HG03175 (cell line): ENCODE measurements around the gene RAE1.

Experiments used
- ATAC-seq: cut with Tn5 transposase; IDR thresholded peaks from one replicate; pipeline ENCODE4 v1.9.1; 2021; ENCODE audit warnings: mild to moderate bottlenecking, moderate library complexity; ENCODE audit not compliant: unreplicated experiment

Gene RAE1

DNA sequence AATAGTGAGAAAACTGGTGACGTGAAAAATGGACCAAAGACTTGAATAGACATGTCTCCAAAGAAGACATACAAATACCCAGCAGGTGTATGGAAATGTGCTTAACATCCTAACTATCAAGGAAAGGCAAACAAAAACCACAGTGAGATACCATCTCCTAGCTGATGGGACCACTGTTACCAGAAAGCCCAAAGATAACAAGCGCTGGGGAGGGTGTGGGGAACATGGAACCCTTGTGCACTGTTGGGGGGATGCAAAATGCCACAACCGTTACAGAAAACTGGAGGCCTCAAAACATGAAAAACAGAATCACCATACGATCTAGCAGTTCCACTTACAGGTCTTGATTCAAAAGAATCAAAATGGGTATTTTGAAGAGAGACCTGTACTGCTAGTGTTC lies 20.3 kb downstream of the RAE1 start:
- no peak for ATAC-seq

DNA sequence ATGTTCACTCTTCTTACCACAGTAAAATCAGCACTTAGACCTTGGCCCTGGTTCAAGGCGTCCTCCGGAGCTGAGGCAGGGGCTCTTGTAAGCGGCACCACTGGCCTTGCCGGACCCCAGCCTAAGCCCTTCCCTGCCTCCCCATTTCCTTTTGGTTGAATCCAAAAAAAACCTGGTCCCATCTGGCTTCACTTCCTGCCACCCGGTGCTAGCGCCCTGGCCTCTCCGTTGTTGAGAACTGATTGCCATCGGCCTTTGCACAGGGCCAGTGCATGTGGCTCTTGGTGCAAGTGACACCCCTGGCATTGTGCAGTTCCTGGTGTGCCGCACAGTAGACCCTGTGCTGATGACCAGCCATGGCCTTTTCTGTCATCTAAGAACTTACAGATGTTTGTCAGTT lies 21.1 kb downstream of the RAE1 start:
- no peak for ATAC-seq

DNA sequence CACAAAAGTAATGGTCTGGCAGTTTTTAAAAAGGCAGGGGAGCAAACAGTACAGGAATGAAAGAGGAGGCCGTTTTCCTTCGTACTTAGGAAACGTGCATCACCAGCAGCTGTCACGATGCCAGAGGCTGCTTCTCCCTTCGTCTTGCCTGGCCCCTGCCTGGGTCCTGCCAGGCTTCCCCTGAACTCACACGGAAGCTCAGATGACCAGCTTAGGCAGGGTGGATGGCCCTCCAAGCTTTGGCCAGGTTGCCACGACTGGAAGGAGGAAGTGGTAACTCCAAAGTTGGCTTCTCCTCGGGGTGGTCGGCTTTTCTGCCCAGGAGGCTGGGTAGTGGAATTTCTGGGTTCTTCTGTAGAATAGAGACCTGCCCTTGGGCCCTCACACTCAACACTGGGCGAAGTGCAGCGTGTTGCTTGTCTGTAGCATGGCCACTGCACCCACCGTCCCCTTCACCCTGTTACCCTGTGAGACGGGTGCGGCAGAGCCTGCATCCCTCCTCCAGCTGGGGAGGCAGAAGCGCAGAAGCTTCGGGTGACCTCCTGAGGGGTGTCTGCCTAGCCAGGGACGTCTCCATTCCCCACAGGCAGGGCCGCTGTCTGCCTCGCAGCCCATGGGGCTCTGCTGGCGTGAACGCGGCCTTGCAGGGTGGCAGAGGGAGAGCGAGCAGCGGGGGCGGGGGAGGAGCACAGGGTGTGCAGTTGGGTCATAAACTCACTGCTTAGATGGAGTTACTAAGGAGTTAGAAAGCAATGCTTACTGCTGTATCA lies 21.7 kb downstream of the RAE1 start:
- ATAC-seq, result no peak

DNA sequence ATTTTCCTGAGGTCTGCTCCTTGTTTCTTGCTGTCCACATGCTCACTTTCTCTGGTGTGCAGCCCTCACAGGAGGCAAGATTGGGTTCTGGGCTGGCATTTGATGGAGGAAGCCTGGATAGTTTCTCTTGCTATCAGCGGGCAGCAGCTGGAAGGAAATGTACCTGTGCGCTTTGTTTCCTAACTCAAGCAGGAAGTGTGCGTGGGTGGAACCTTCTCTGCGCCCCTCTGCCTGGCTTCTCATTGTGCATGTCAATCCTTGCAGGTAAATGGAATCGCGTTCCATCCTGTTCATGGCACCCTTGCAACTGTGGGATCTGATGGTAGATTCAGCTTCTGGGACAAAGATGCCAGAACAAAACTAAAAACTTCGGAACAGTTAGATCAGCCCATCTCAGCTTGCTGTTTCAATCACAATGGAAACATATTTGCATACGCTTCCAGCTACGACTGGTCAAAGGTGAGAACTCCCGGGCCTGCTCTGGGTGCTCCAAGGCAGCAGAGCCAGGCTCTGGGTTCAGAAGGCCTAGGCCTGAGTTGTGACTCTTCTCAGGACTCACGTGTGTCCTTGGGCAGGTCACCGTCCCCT lies 23.4 kb downstream of the RAE1 start:
- no peak for ATAC-seq

DNA sequence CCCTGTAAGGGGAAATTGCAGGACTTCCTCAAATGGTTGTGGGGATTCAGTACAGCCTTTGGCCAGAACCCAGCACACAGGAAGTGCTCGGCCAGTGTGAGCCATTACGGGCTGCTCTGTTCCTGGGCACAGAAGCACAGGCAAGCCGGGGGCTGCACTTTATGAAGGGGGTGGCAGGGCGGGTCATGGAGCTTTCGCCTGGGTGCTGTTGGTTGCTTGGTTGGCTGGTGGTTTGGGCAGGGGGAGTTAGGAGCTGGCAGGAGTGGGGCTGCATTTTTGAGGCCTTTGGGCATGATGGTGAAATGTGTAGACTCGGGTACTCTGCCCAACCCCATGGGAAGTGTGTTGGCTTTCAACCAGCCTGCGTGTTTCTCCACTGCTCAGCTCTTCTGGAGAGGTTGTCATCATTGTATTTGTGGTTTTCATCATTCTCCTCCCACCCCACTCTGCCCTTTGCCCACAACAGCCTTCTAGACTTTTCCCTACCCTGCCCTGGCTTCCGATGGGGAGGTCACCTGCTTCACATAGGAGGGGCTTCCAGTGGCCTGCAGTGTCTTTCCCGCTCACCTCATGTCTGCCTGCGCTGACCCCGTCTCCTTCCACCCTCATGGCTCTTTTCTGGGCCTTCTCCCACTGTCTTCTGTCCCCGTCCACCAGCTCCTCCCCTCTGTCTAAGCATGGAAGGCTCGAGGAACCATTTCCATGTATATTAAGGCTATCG lies 24.0 kb downstream of the RAE1 start:
- no peak for ATAC-seq

DNA sequence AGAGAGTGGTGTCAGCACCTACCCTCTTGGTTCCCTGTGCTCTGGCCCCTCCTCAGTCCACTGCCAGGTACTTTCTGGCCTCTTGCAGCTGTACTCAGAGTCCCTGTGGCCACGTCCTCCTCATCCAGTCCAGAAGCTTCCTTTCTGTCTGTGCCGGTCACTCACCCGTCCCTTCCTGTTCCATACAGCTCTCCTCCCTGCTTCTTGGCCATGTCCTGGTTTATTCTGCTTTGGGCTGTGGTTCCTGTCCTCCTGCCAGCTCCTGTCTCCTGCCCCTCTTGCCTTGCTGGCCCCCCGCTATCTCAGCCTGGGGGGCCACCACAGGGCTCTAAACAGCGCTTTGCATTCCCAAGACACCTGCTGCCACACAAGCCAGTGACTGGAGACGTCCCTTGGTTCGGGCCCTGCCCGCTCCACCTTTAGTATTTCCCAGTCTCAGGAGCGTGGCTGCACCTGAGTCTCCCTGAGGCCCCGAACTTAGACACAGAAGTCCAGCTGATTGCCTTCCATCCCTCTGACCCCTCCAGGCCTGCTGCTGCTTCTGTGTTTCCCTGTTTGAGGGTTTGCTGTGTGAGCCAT lies 24.7 kb downstream of the RAE1 start:
- no peak for ATAC-seq

DNA sequence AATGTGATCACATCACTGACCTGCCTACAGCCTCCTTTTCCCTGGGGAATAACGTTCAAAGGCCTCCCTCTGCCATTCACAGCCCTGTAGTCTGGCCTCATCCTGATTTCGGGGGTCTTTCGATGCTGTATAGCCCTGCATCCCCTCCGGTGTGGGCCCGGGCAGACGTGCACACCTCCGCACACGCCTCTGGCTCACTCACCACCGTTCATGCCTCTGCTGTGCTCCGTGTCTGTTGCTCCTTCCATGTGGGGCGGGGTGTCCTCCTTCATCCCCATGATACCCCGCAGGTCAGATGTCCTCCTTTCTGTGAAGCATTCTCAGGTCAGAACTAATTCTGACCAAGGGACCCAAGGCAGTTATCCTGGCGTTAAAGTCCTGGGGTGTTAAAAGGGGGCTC lies 26.3 kb downstream of the RAE1 start:
- ATAC-seq, result no peak

DNA sequence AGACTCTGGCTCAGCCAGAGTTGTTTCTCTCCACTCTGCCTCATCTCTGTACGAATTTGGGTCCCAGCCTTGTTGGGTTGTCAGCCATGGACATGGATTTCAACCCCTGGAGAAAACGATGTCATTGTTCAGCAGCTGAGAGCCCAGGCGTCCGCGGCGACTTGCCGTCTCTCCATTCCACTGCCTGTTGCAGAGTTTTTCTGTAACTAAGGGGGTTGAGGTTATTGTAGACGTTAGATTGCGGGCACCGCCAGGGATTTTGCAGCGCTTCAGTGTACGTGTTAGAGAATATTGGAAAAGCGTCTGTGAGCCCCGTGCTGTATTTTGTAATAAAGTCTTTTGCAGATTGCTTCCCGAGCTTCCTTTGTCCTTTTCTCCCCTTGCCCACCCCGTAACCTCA lies 27.1 kb downstream of the RAE1 start:
- ATAC-seq, result no peak

DNA sequence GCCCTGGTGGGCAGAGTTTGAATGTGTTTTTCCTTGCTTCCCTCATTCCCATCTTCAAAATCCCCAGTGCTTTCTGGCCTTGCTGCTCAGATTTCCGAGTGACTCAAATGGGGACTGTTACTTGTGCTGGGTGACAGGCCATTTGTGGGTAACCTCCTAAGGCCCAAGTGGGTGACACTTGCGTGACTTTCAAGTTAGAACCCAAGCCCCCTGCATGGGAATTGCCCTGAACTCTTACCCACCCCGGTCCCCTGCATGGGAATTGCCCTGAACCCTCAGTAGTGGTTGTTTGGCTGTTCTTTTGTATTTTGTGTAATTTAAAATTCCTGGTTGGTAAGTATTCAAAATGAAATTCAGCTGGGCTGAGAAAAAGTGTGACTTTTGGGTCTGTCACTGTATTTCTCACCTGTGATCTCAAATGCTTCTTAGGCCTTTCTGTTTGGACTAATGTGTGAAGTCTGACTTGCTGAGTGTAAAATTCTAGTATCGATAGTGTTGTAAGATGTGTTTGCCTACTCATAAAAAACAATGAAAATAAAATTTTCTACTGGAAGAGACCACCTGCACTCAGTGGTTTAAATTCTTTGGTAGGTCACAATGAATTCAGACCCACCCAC lies 27.7 kb downstream of the RAE1 start:
- no peak for ATAC-seq

DNA sequence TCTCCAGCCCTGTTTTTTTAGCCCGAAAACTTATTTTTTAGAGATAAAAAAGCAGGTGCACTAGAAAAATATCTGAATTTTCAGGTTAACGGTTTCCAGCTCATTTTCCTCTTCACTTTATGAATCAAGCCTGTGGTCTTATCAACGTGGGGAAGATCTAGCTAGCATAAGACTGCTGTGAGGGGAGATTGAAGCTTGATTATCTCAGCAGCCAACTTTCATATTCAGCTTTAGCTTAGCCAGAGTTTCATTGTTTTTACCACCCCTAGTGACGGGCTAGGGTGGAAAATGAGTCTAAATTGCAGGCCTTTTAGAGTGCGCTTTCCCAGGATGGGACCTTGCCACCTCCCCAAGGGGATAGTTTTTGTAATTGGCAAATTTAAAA lies 28.2 kb downstream of the RAE1 start:
- no peak for ATAC-seq

DNA sequence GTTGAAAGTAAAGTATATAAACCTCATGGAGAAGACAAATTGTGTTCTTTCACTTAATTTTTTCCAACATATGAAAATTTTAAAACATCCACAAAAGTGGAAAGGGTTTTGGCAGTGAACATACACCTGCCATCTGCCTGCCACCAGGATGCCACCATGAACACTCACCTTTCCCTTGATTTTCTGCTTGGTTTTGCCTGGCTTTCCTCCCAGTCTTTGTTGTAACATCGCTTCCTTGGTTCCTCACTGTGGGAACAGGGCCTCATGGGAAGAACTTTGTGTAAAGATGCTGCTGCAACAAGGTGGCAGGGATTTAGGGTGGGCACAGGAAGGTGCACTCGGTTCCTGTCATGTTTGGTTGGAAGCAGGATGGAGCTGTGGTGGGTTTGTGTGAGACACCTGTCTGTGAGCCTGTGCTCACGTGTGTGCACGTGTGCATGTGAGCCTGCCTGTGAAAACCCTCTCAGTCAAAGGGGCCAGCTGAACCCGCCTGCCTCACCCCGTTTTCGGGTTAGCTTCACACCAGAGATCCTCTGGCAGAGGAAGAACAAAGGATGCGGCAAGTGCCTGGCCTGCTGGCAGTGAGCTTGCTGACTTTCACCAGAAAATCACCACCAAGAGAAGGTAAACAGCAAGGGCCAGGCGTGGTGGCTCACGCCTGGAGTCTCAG lies 29.2 kb downstream of the RAE1 start:
- ATAC-seq, result no peak

DNA sequence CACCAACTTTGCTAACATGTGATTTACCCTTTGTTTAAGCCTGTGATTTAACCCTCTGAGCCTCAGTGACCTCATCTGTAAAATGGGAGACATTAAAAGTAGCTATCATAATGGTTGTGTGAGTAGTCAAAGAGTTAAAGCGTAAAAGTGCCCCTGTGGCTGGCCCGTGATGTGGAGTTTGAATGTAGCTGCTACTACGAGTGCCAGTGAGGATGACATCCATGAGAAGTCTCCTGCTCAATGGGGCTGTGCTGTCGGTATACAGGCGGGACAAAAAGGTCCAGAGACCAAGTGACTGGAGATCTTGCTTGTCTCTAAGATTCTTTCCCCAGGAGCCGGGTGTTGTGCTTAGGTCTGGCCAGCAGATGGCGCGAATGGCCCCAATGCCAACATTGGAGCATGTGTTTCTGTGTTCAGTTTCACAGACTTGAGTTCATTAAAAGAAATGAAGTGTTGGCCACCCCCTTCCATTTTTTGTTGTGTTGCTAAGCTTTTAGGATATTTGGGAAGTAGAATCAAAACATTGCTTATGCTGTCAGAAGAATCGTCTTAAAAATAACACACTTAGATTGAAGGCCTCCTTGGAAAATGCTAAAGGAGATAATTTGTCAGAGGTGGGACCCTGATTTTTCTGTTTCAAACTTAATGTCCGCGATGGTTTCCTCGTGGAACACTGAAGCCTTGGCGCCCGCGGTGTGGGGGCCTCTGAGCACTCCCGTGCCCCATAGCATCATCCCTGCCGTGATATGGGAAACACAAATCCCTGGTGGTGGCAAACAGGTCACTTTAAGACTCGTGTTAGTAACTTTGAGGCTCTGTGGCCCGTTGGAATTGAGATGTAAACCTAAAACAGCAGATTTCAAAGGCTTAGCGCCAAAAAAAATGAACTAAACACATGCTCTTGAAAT lies 30.8 kb downstream of the RAE1 start:
- no peak for ATAC-seq

DNA sequence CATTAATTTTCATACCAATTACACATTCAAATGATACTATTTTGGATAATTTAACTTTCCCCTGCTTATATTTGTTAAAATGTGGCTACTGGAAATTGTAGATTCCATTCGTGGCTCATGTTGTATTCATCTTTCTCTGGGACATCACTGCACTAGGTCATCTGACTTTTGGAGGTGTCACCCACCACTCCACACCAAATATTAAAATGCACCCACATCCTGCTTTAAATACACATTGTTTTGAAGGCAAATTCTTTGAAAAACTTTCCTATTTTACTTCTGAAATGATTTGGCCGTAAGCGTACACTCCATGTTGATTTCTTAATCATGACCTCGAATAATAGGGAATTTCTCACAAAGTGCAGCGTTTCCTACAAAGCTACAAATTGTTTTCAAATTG lies 31.5 kb downstream of the RAE1 start:
- no peak for ATAC-seq

DNA sequence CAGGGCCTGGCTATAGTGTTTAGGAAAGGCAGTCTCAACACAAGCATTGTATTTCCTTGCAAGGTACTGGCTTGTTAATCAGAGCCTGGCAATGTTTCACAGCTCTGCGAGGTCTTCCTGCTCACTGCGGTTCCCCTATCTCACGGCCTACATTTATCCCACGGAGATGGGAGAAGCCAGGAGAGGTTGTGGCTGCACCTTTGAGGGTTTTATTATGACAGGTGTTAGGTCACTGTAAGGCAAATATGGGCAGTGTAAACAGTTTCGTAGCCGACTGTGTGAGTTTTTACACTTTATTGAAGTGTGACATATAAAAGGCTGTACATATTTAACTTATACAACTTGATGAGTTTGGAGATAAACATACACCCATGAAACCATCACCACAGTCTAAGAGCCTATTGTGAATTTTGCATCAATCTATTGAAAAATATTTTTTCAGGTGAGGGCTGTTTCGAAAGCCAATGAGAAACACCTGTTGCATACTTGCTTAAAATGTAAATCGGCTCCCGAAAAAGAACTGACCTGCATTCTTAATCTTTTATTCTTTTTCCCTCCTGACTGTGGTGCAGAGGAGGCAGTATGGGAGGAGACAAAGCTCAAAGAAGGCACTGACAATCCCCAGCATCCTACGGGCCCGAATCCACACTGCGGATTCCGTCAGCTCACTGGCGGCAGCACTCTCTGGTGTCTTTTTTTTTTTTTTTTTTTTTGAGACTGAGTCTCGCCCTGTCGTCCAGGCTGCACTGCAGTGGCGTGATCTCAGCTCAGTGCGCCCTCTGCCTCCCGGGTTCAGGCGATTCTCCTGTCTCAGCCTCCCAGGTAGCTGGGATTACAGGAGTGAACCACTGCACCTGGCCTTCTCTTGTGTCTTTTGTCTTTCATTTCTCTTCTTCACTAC lies 32.6 kb downstream of the RAE1 start:
- no peak for ATAC-seq

DNA sequence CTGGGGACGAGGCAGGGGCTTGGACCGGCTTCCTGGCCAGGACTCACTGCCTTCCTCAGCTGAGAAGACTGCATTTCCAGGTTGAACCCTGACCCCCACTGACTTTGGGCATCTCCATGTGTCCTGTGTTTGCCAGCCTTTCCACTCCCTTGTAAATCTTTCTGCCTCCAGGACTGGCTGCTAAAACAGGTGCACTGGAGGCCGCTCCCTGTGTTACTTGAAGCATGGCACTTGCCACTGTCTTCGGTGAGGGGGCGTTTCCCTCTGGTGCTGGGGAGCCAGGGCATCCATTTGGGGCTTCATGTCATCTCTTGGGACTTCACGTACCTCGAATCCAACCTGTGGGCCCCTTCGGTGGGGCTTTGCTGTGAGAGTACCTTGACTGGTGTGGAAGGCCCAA lies 33.4 kb downstream of the RAE1 start:
- ATAC-seq, result no peak

DNA sequence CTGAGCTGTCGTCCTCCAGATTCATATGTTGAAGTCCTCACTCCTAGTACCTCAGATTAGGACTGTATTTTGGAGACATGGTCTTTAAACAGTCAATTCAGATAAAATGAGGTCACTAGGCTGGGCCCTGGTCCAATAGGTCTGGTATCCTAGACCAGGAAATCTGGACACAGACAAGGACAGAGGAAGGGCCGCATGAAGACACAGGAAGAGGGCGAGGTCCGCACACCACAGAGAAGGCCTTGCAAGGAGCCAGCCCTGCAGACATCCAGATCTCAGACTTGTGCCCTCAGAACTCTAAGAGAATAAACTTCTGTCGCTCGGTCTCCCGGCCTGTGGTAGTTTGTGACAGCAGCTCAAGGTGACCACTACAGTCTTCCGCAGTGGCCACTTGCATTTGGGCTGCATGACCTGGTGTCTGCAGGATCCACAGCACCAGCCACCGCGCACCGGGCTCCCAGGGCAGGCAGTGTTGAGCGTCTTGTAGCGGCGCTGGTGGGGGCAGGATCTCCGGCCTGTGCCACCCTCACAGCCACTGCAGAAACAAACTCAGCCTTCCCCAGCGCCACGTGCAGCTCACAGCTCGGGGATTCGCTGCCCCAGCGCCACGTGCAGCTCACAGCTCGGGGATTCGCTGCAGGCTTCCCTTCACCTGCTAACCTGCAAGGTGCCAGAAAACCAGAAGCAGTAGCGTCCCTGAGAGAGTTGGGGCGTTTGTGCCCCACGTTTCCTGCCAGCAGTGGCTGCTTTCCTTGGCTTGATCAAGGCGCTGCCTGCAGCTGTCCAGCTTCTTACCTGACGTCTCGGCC lies 34.1 kb downstream of the RAE1 start:
- no peak for ATAC-seq

DNA sequence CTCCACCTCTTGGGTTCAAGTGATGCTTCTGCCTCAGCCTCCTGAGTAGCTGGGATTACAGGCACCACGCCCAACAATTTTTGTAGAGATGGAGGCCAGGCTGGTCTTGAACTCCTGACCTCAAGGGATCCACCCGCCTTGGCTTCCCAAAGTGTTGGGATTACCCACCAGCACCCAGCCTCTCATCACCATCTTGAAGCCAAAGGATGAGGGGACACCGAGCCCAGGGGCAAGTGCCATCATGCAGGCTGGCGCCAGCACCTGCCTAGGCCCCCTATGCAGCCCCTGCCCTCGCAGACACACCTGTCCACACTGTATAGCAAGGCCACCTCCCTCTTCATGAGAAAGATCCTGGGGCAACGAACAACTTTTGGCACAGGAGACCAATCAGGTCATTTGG lies 34.9 kb downstream of the RAE1 start:
- no peak for ATAC-seq

DNA sequence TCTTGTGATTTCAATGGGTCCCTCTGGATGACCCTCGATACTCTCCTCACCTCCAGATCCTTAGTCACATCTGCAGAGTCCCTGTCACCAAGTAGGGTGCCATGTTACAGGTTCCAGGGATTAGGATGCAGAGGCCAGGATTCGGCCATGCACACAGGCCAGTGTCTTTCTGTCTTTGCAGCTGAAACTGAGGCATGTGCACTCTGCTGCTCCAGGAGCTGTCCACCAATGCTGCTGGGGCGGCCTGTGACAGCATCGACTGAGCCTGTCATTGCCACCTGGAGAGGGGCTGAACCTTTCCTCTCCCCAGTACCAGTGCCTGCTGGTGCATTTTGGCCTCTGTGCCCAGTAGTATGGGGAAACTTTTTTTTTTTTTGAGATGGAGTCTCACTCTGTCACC lies 35.7 kb downstream of the RAE1 start:
- no peak for ATAC-seq
